GM23338 (cell line): ENCODE measurements around the gene GHDC. TPM values are rescaled to one million over a fixed set of nuclear protein-coding genes. Genes with fewer than 3 reads are reported as not detected.

Source experiments
- ATAC-seq: fragments of 200-7000 bp; cut with Tn5 transposase; 3 replicates; pipeline ENCODE4 v1.9.1; 2020
- DNase-seq: peaks from one replicate; pipeline ENCODE4 v3.0.0-alpha.2; 2015; ENCODE audit warnings: low spot score
- H2AFZ ChIP-seq: fragments of 200-600 bp; sonication (generic); 2 replicates; pipeline ENCODE4 v1.8.0; 2016; ENCODE audit warnings: antibody characterized with exemption, mild to moderate bottlenecking, moderate library complexity
- H3F3A ChIP-seq: fragments of 200-600 bp; sonication (generic); replicated peaks from 2 replicates; pipeline ENCODE4 v1.8.0; 2017; ENCODE audit warnings: antibody characterized with exemption, mixed run types, low read depth
- H3K27ac ChIP-seq: fragments of 200-600 bp; sonication (generic); 2 replicates; pipeline ENCODE4 v1.6.1; 2016; ENCODE audit warnings: low read depth
- H3K27me3 ChIP-seq: fragments of 200-600 bp; sonication (generic); 2 replicates; pipeline ENCODE4 v1.8.0; 2016; ENCODE audit warnings: mild to moderate bottlenecking, mixed run types, moderate library complexity; ENCODE audit not compliant: insufficient read depth
- H3K36me3 ChIP-seq: fragments of 200-600 bp; sonication (generic); 2 replicates; pipeline ENCODE4 v1.8.0; 2016; ENCODE audit warnings: mild to moderate bottlenecking; ENCODE audit not compliant: insufficient read depth
- H3K4me1 ChIP-seq: fragments of 200-600 bp; sonication (generic); 2 replicates; pipeline ENCODE4 v1.8.0; 2016; ENCODE audit warnings: mild to moderate bottlenecking, moderate library complexity; ENCODE audit not compliant: insufficient read depth
- H3K4me2 ChIP-seq: fragments of 200-600 bp; sonication (generic); 2 replicates; pipeline ENCODE4 v1.7.1; 2017; ENCODE audit warnings: mixed run types
- H3K4me3 ChIP-seq: fragments of 200-600 bp; sonication (generic); 2 replicates; pipeline ENCODE4 v1.6.1; 2016; ENCODE audit warnings: mixed run types
- H3K79me2 ChIP-seq: fragments of 200-600 bp; sonication (generic); replicated peaks from 2 replicates; pipeline ENCODE4 v1.8.0; 2017; ENCODE audit warnings: mild to moderate bottlenecking; ENCODE audit not compliant: insufficient read depth
- H3K9me2 ChIP-seq: fragments of 200-600 bp; sonication (generic); 2 replicates; pipeline ENCODE4 v1.8.0; 2017; ENCODE audit not compliant: insufficient read depth
- H4K20me1 ChIP-seq: fragments of 200-600 bp; sonication (generic); replicated peaks from 2 replicates; pipeline ENCODE4 v1.8.0; 2017; ENCODE audit warnings: mild to moderate bottlenecking; ENCODE audit not compliant: insufficient read depth
- H3K27ac Mint-ChIP-seq: 2 replicates; pipeline ENCODE4 v1.8.0; 2020; ENCODE audit warnings: inconsistent platforms, mild to moderate bottlenecking, moderate library complexity, mixed read lengths
- H3K27me3 Mint-ChIP-seq: 3 replicates; pipeline ENCODE4 v1.8.0; 2022; ENCODE audit warnings: low read depth, mild to moderate bottlenecking, moderate library complexity, mixed read lengths, inconsistent platforms; ENCODE audit not compliant: insufficient read depth, poor library complexity
- H3K36me3 Mint-ChIP-seq: 3 replicates; pipeline ENCODE4 v1.8.0; 2021; ENCODE audit warnings: low read depth, mild to moderate bottlenecking, inconsistent platforms, moderate library complexity, mixed read lengths
- H3K4me1 Mint-ChIP-seq: 3 replicates; pipeline ENCODE4 v1.8.0; 2020; ENCODE audit warnings: mild to moderate bottlenecking, inconsistent platforms, mixed read lengths
- H3K4me3 Mint-ChIP-seq: 3 replicates; pipeline ENCODE4 v1.8.0; 2021; ENCODE audit warnings: moderate library complexity, mild to moderate bottlenecking, inconsistent platforms, mixed read lengths
- H3K9me3 Mint-ChIP-seq: 3 replicates; pipeline ENCODE4 v1.8.0; 2020; ENCODE audit warnings: moderate library complexity, mild to moderate bottlenecking, inconsistent platforms, mixed read lengths
- CREB1 ChIP-seq: fragments of 250-450 bp; sonication (Bioruptor Pico); IDR thresholded peaks from 2 replicates; pipeline ENCODE4 v1.5.0; 2020; ENCODE audit warnings: low read depth, mild to moderate bottlenecking, moderate library complexity
- EZH2 ChIP-seq: fragments of 200-600 bp; sonication (generic); IDR thresholded peaks from one replicate; pipeline ENCODE4 v1.8.0; 2017; ENCODE audit warnings: antibody characterized with exemption, mild to moderate bottlenecking, low read depth; ENCODE audit not compliant: unreplicated experiment
- EZH2phosphoT487 ChIP-seq: fragments of 200-600 bp; sonication (generic); IDR thresholded peaks from one replicate; pipeline ENCODE4 v1.8.1; 2018; ENCODE audit warnings: antibody characterized with exemption; ENCODE audit not compliant: unreplicated experiment
- JUNB ChIP-seq: IDR thresholded peaks from one replicate; pipeline ENCODE4 v1.6.1; 2016; ENCODE audit warnings: antibody characterized with exemption; ENCODE audit not compliant: unreplicated experiment
- NANOG ChIP-seq: IDR thresholded peaks from 2 replicates; pipeline ENCODE4 v1.6.1; 2016; ENCODE audit warnings: antibody characterized with exemption, borderline replicate concordance
- POLR2AphosphoS5 ChIP-seq: IDR thresholded peaks from 2 replicates; pipeline ENCODE4 v1.6.1; 2016; ENCODE audit warnings: antibody characterized with exemption, low read depth
- REST ChIP-seq: IDR thresholded peaks from one replicate; pipeline ENCODE4 v1.6.1; 2018; ENCODE audit warnings: antibody characterized with exemption; ENCODE audit not compliant: unreplicated experiment
- STAT1 ChIP-seq: IDR thresholded peaks from one replicate; pipeline ENCODE4 v1.6.1; 2016; ENCODE audit warnings: antibody characterized with exemption; ENCODE audit not compliant: unreplicated experiment
- ZNF114 ChIP-seq: fragments of 250-450 bp; sonication (Bioruptor Pico); IDR thresholded peaks from 2 replicates; pipeline ENCODE4 v1.5.0; 2020; ENCODE audit warnings: mild to moderate bottlenecking, moderate library complexity
- ZNF331 ChIP-seq: fragments of 250-450 bp; sonication (Bioruptor Pico); IDR thresholded peaks from 2 replicates; pipeline ENCODE4 v1.5.0; 2020; ENCODE audit warnings: low read depth, mild to moderate bottlenecking, moderate library complexity
- polyA plus RNA-seq: library from polyadenylated mRNA; unstranded; fragments of >200 nt; fragmentation: Nextera tagmentation; extraction: Ambion mirVana; gene quantifications from 2 replicates; pipeline ENCODE4 v1.2.1, GENCODE V29; 2016
- total RNA-seq: library from RNA; depleted of rRNA; stranded (reverse); fragments of >200 nt; shearing (Covaris generic); gene quantifications from 2 replicates; pipeline ENCODE4 v1.2.3, GENCODE V29; 2014
- TF ChIP-seq, protein P1 (sequence below): IDR thresholded peaks from 2 replicates; pipeline ENCODE4 v1.6.1; 2016; ENCODE audit warnings: antibody characterized with exemption
- TF ChIP-seq, protein P2 (sequence below), 2 experiments: fragments of 200-600 bp in 1 of 2; sonication (generic) in 1 of 2; conservative IDR thresholded peaks; 2 replicates each; pipeline versions ENCODE4 v1.5.1 to v1.6.1; 2016 to 2017; ENCODE audit warnings: antibody characterized with exemption in 2 of 2, low read depth in 2 of 2, mild to moderate bottlenecking in 2 of 2, moderate library complexity in 1 of 2

Gene GHDC
- total and polyA plus RNA-seq, 2 experiments from 2014 or later, result 4.0 to 13.8 TPM

GRCh38 chr17:42202159-42202558 is 7.9 kb upstream of the GHDC start (continued):
- TF ChIP-seq, protein P1, sequence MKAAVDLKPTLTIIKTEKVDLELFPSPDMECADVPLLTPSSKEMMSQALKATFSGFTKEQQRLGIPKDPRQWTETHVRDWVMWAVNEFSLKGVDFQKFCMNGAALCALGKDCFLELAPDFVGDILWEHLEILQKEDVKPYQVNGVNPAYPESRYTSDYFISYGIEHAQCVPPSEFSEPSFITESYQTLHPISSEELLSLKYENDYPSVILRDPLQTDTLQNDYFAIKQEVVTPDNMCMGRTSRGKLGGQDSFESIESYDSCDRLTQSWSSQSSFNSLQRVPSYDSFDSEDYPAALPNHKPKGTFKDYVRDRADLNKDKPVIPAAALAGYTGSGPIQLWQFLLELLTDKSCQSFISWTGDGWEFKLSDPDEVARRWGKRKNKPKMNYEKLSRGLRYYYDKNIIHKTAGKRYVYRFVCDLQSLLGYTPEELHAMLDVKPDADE, result no peak
- TF ChIP-seq, protein P2, sequence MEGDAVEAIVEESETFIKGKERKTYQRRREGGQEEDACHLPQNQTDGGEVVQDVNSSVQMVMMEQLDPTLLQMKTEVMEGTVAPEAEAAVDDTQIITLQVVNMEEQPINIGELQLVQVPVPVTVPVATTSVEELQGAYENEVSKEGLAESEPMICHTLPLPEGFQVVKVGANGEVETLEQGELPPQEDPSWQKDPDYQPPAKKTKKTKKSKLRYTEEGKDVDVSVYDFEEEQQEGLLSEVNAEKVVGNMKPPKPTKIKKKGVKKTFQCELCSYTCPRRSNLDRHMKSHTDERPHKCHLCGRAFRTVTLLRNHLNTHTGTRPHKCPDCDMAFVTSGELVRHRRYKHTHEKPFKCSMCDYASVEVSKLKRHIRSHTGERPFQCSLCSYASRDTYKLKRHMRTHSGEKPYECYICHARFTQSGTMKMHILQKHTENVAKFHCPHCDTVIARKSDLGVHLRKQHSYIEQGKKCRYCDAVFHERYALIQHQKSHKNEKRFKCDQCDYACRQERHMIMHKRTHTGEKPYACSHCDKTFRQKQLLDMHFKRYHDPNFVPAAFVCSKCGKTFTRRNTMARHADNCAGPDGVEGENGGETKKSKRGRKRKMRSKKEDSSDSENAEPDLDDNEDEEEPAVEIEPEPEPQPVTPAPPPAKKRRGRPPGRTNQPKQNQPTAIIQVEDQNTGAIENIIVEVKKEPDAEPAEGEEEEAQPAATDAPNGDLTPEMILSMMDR (conservative IDR thresholded peaks at IDR 0.05; ENCODE audit: low read depth in 2 of 2), result no peak
- TF ChIP-seq CREB1 (CRISPR knock-in tag) (no peak), STAT1 (no peak), ZNF114 (no peak), ZNF331 (CRISPR knock-in tag) (no peak), REST (no peak), NANOG (no peak), EZH2 (no peak), JUNB (no peak)

DNA sequence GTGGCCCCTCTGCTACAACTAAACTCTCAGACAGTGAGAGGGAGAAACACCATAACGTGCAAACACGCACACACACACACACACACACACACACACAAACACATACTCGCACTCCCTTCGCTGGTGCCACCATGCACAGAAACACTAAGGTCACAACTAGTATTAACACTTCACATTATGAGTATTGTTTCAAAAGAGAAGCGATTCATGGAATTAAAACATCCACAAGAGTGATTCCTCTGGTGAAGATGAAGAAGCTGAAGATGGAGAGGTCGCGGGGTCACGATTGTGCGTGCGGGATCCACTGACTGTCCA is 7.1 kb upstream of the GHDC start:
- Mint-ChIP-seq H3K36me3 (peaks cover 30% of the 10 kb centered on the region; the same call in 2 of the 3 replicates), H3K27ac (no peak overlapping the region), H3K27me3 (peaks cover 8% of the 10 kb centered on the region), H3K4me1 (peaks cover 2% of the 10 kb centered on the region; the same call in 1 of the 3 replicates), H3K4me3 (no peak overlapping the region), H3K9me3 (no peaks in the 10 kb centered on the region)
- Histone ChIP-seq H3K4me1 (no peaks in the 10 kb centered on the region), H3K36me3 (no peaks in the 10 kb centered on the region; the same call in 1 of the 2 replicates), H3K27ac (no peak overlapping the region), H4K20me1 (no peaks in the 10 kb centered on the region), H3K79me2 (no peaks in the 10 kb centered on the region), H3K4me2 (no peak overlapping the region), H3F3A (0 out of 2 replicates have a peak, but pooled peaks cover 9% of the 10 kb centered on the region), H3K4me3 (no peak overlapping the region), H3K27me3 (no peaks in the 10 kb centered on the region), H3K9me2 (no peaks in the 10 kb centered on the region), H2AFZ (no peak overlapping the region)
- DNase-seq (no peak), ATAC-seq (no peak)
- TF ChIP-seq NANOG (no peak), ZNF114 (no peak), REST (no peak), POLR2AphosphoS5 (no peak), JUNB (no peak), CREB1 (CRISPR knock-in tag) (no peak), EZH2phosphoT487 (no peak)
- TF ChIP-seq, protein P2 (conservative IDR thresholded peaks at IDR 0.05; ENCODE audit: low read depth in 2 of 2), result no peak
- TF ChIP-seq, protein P1, result no peak
